H7 (cell line): ENCODE measurements around the gene MIA2. TPM values are rescaled to one million over a fixed set of nuclear protein-coding genes. Genes with fewer than 3 reads are reported as not detected.

Source experiments
- DNase-seq: peaks from one replicate; pipeline ENCODE4 v3.0.0; 2012
- H3K27me3 ChIP-seq: 2 replicates; pipeline ENCODE4 v1.6.0; 2011; ENCODE audit warnings: mild to moderate bottlenecking, low read length; ENCODE audit not compliant: control insufficient read depth, insufficient read depth
- H3K36me3 ChIP-seq: replicated peaks from 2 replicates; pipeline ENCODE4 v1.5.1; 2011; ENCODE audit warnings: low read length; ENCODE audit not compliant: control insufficient read depth, insufficient read depth
- H3K4me3 ChIP-seq: 2 replicates; pipeline ENCODE4 v1.5.1; 2011; ENCODE audit warnings: low read depth, mild to moderate bottlenecking, control low read depth, low read length, moderate library complexity; ENCODE audit not compliant: insufficient read depth
- total RNA-seq: library from RNA; depleted of rRNA; stranded (reverse); fragments of >200 nt; shearing (Covaris generic); gene quantifications from 2 replicates; pipeline ENCODE4 v1.2.3, GENCODE V29; 2014

Gene MIA2
- total RNA-seq, 1 experiment from 2014 or later = 11.0 TPM

- H3K36me3 ChIP-seq = no peaks in the 10 kb centered on the region
- no peak overlapping the region for H3K4me3 ChIP-seq
- no peak for DNase-seq
- H3K27me3 ChIP-seq = no peaks in the 10 kb centered on the region
Observed at GRCh38 chr14:39393289-39393688, 159.6 kb downstream of the MIA2 start.

DNA sequence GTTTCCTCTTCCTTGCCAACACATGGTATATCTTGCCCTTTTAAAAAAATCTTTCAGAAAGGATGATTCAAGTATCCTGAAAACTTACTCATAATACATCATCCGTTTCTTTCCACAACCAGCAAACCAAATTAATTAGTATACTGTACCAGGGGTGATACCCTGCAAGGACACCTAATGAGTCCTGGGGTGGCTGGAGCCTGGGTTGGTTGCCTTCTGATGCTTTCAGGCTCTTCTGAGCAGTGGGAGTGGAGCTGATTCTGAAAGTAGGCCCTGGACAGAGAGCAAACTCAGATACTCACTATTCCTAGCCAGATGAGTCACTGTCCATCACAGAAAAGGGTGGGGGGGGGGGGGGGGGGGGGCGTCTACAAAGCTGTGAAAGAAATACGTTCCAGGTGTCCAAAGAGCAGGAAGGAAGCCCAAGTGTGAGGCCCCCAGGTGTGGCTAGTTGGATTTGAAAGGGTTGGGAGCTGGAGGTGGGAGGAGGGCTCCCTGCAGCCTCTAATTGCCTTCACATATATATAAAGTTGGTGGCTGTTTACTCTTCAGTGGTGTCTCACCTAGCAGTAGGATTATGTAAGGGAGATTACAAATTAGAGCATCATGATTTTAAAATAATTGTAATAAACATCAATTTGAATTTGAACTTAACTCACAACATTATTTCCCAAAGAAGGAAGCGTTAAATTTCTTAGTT lies 162.0 kb downstream of the MIA2 start:
- Histone ChIP-seq H3K36me3 (no peaks in the 10 kb centered on the region; the same call in 1 of the 2 replicates), H3K4me3 (no peak overlapping the region), H3K27me3 (no peaks in the 10 kb centered on the region)
- peak; percentile 14 for DNase-seq

- DNase-seq = no peak
- Histone ChIP-seq H3K36me3 (peaks cover 1% of the 10 kb centered on the region; the same call in 1 of the 2 replicates), H3K27me3 (no peaks in the 10 kb centered on the region), H3K4me3 (no peak overlapping the region)
Observed at GRCh38 chr14:39396448-39396847, 162.7 kb downstream of the MIA2 start.

DNA sequence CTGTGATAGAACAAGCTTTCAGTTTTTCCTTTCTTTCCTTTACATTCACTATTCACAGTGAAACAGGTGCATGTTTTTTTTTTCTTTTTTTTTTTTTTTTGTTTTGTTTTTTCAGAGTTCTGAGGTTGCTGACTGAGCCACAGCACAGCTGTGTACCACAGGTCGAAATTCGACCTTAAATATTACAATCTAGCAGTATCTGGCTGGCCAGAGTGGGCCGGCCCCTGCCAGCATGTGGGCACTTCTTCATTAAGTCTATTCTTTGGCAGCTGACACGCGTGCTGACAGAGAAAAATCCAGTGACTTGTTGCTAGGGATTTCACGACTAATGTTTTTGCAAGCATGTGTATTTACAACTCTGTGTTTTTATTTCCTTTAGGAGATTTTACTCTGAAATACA lies 164.7 kb downstream of the MIA2 start:
- H3K36me3 ChIP-seq = peaks cover 1% of the 10 kb centered on the region; the same call in 1 of the 2 replicates
- no peaks in the 10 kb centered on the region for H3K27me3 ChIP-seq
- H3K4me3 ChIP-seq = no peak overlapping the region
- DNase-seq = no peak

GRCh38 chr14:39406560-39406959 lies 172.8 kb downstream of the MIA2 start:
- H3K4me3 ChIP-seq = no peak overlapping the region
- DNase-seq = no peak
- no peaks in the 10 kb centered on the region for H3K27me3 ChIP-seq
- H3K36me3 ChIP-seq = no peaks in the 10 kb centered on the region

DNA sequence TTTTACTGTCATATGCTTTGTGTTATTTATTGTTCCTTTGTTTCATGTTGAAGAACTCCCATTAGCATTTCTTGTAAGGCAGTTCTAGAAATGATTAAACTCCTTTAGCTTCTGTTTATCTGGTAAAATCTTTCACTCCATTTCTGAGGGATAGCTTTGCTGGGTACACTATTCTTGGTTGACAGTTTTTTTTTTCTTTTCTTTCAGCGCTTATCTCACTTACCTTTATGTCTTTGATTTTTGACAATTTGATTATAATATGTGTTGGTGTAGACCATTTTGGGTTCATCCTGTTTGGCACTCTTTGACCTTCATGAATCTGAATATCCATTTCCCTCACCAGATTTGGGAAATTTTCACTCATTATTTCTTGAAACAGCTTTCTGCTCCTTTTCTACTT lies 182.4 kb downstream of the MIA2 start:
- H3K36me3 ChIP-seq = no peaks in the 10 kb centered on the region
- no peak overlapping the region for H3K4me3 ChIP-seq
- no peaks in the 10 kb centered on the region for H3K27me3 ChIP-seq
- no peak for DNase-seq

DNA sequence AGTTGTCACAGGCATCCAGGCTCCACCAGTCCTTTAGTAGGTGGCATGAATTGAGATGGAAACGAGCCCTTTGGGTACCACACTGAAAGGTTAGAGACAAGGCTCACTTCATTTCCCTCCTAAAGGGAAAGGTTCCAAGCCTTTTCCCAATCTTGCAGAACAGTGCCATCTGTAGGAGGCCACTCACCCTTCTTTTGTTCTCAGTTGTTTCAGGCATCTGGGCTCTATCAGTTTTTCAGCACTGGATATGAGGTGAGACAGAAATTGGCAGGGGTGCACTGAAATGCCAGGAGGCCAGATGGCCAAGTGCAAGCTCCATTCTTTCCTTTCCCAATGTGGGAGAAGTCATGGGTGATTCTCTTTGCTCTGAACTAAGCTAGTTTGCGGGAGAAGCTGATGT lies 183.3 kb downstream of the MIA2 start:
- peak; percentile 26 for DNase-seq
- H3K27me3 ChIP-seq = no peaks in the 10 kb centered on the region
- H3K4me3 ChIP-seq = no peak overlapping the region
- no peaks in the 10 kb centered on the region for H3K36me3 ChIP-seq

DNA sequence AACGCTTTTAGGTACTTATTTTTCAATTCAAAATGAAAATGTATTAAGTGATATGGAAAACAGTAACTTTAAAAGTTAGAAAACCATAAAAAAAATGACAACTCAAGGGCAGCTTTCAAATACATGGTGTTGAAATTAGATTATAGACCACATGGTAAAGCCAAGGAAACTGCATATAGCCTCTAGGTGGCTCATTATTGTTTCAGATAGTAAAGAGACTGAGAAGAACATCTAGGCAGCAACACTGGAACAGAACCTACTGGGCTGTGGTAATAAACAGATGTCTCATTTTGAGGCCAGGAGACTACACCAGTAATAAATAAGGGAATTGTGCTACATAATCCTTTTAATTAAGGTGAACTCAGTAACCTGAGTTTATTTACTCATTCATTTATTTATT lies 185.6 kb downstream of the MIA2 start:
- DNase-seq = no peak
- Histone ChIP-seq H3K36me3 (no peaks in the 10 kb centered on the region), H3K27me3 (no peaks in the 10 kb centered on the region), H3K4me3 (no peak overlapping the region)

- DNase-seq = no peak
- Histone ChIP-seq H3K27me3 (no peaks in the 10 kb centered on the region), H3K4me3 (no peak overlapping the region), H3K36me3 (no peaks in the 10 kb centered on the region)
Observed at GRCh38 chr14:39422243-39422642, 188.5 kb downstream of the MIA2 start.

- no peaks in the 10 kb centered on the region for H3K36me3 ChIP-seq
- no peak overlapping the region for H3K4me3 ChIP-seq
- no peaks in the 10 kb centered on the region for H3K27me3 ChIP-seq
- DNase-seq = no peak
Observed at GRCh38 chr14:39423793-39424192, 190.1 kb downstream of the MIA2 start.

DNA sequence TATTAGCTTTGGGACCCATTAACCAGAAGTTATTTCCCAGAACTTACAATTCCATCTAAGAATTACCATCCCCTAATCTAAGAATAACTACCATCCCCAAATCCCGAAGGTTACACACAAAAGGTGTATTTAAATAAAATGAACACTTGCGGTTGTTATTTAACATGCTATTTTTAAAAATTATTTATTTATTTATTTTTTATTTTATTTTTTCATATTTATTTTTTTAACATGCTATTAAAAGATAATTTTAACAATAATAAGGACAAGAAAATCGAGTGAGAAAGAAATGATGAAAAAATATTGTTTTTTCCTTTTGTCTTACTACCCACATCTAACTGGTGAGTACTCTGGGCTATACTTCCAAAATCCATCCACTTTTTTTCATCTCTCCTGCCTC lies 192.2 kb downstream of the MIA2 start:
- Histone ChIP-seq H3K4me3 (no peak overlapping the region), H3K27me3 (no peaks in the 10 kb centered on the region), H3K36me3 (no peaks in the 10 kb centered on the region)
- DNase-seq = no peak

DNA sequence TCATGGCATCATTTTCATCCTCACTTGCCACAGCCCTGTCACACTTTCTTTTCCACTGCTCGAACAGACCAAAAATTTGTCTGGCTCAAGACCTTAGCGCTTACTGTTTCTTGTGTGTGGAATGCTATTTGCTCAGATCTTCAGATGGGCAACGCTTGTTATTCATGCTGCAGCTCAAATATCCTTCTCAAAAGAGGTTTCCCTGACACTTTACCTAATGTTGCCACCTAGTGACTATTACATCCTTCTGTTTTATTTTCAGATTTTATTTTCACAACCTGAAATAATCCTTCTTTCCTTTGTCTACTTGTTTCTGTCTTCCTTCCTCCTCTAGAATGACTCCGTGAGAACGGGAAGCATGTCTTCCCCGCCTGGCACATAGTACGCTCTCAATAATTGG lies 192.9 kb downstream of the MIA2 start:
- Histone ChIP-seq H3K4me3 (no peak overlapping the region), H3K36me3 (no peaks in the 10 kb centered on the region), H3K27me3 (no peaks in the 10 kb centered on the region)
- DNase-seq = no peak

GRCh38 chr14:39428118-39428517 lies 194.4 kb downstream of the MIA2 start:
- no peaks in the 10 kb centered on the region for H3K27me3 ChIP-seq
- H3K36me3 ChIP-seq = no peaks in the 10 kb centered on the region
- DNase-seq = no peak
- H3K4me3 ChIP-seq = no peak overlapping the region

DNA sequence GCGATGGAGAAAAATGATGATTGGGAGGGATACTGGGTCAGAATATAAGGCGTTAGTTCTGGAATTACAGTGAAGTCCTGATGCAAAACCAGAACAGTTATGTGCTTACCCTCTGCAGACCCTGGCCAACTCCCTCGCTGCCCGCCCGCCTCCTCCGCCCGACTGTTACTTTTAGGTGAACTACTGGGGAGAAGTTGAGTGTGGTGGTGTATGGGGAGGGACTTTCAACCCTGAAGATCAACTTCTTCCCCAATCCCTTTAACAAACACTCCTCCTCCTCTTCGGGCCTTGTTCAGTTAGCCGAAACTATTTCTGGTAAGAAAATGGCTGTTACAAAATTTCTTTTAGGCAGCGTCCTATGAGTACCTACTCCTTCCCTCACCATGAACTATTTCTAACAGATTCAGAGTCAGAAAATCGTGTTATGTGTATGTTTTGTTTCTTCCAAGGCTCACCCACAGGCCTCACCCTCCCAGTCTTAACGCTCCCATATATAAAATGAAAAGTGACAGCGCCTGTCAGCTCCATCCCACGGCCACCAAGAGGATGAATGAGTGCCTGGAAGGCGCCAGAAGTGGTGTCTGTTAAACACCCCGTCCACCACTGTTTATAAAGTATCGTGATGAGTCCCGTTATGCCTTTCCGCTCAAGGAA lies 197.2 kb downstream of the MIA2 start:
- Histone ChIP-seq H3K4me3 (peak overlapping the region; percentile 78), H3K36me3 (no peaks in the 10 kb centered on the region), H3K27me3 (no peaks in the 10 kb centered on the region)
- DNase-seq = no peak

- Histone ChIP-seq H3K36me3 (no peaks in the 10 kb centered on the region), H3K27me3 (no peaks in the 10 kb centered on the region), H3K4me3 (peak overlapping the region; percentile 78)
- peak; percentile 71 for DNase-seq
Observed at GRCh38 chr14:39431416-39432178, 197.9 kb downstream of the MIA2 start.
